ENCODE data around the gene LIN9. TPM values are rescaled to one million over a fixed set of nuclear protein-coding genes. Genes with fewer than 3 reads are reported as not detected.
A peak's percentile ranks its signal among the peaks of the same experiment; 100 is the strongest.

LIN9 gene
- total RNA-seq, 1 donor from 2014 or later = 6.8 TPM

- H3K36me3 ChIP-seq (ENCODE audit: control insufficient read depth in 3 of 3, insufficient read depth in 3 of 3, low read length in 3 of 3) = no peaks in the 10 kb centered on the region
- H3K27me3 ChIP-seq (ENCODE audit: control insufficient read depth in 3 of 3, insufficient read depth in 3 of 3, low read length in 3 of 3) = no peaks in the 10 kb centered on the region
- H3K9ac ChIP-seq (ENCODE audit: low read depth in 1 of 3, low read length in 3 of 3) = peak overlapping the region; percentile 82 to 88 (median 86)
- H3K4me1 ChIP-seq (ENCODE audit: control insufficient read depth in 3 of 3, insufficient read depth in 3 of 3, low read length in 3 of 3) = peaks cover 8 to 12% (median 10%) of the 10 kb centered on the region in 3 donors
- no peaks in the 10 kb centered on the region for H3K9me3 ChIP-seq (ENCODE audit: control insufficient read depth in 3 of 3, low read length in 3 of 3)
- H3K27ac ChIP-seq (ENCODE audit: low read depth, low read length) = peak overlapping the region; percentile 31
- peak overlapping the region; percentile 82 to 85 (median 83) for H3K4me3 ChIP-seq (ENCODE audit: low read length in 3 of 3)
These were observed 720 bp downstream of the LIN9 start for GRCh38 chr1:226308166-226308722.

DNA sequence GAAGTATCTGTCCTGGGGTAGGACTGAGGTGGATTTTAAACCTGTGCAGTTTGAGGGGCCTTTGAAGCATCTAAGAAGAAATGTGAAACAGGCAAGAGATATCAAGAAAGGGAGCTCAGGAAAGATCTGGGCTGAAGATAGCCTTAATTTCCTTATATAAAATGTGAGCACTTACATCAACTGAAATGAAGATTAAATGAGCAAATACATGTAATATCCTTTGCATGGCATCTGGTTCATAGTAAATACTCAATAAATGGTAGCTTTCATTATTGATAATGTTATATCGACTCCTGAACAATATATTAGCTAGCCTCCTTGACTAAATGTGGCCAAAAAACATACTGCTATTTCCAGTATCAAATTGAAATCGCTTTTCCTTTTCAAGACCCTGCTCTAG is 2.5 kb downstream of the LIN9 start:
- H3K9ac ChIP-seq (ENCODE audit: low read depth in 1 of 3, low read length in 3 of 3) = no peak overlapping the region
- no peak overlapping the region for H3K27ac ChIP-seq (ENCODE audit: low read depth, low read length)
- H3K4me1 ChIP-seq (ENCODE audit: control insufficient read depth in 3 of 3, insufficient read depth in 3 of 3, low read length in 3 of 3) = peaks cover 8 to 12% (median 10%) of the 10 kb centered on the region in 3 donors
- no peaks in the 10 kb centered on the region for H3K9me3 ChIP-seq (ENCODE audit: control insufficient read depth in 3 of 3, low read length in 3 of 3)
- no peaks in the 10 kb centered on the region for H3K27me3 ChIP-seq (ENCODE audit: control insufficient read depth in 3 of 3, insufficient read depth in 3 of 3, low read length in 3 of 3)
- no peak overlapping the region for H3K4me3 ChIP-seq (ENCODE audit: low read length in 3 of 3)
- H3K36me3 ChIP-seq (ENCODE audit: control insufficient read depth in 3 of 3, insufficient read depth in 3 of 3, low read length in 3 of 3) = no peaks in the 10 kb centered on the region

- Histone ChIP-seq H3K36me3 (ENCODE audit: control insufficient read depth in 3 of 3, insufficient read depth in 3 of 3, low read length in 3 of 3) (no peaks in the 10 kb centered on the region), H3K4me1 (ENCODE audit: control insufficient read depth in 3 of 3, insufficient read depth in 3 of 3, low read length in 3 of 3) (peaks cover 8 to 12% (median 10%) of the 10 kb centered on the region in 3 donors), H3K9ac (ENCODE audit: low read depth in 1 of 3, low read length in 3 of 3) (no peak overlapping the region), H3K4me3 (ENCODE audit: low read length in 3 of 3) (no peak overlapping the region), H3K27me3 (ENCODE audit: control insufficient read depth in 3 of 3, insufficient read depth in 3 of 3, low read length in 3 of 3) (no peaks in the 10 kb centered on the region), H3K27ac (ENCODE audit: low read depth, low read length) (no peak overlapping the region), H3K9me3 (ENCODE audit: control insufficient read depth in 3 of 3, low read length in 3 of 3) (no peaks in the 10 kb centered on the region)
These were observed 3.8 kb downstream of the LIN9 start for GRCh38 chr1:226305184-226305583.

DNA sequence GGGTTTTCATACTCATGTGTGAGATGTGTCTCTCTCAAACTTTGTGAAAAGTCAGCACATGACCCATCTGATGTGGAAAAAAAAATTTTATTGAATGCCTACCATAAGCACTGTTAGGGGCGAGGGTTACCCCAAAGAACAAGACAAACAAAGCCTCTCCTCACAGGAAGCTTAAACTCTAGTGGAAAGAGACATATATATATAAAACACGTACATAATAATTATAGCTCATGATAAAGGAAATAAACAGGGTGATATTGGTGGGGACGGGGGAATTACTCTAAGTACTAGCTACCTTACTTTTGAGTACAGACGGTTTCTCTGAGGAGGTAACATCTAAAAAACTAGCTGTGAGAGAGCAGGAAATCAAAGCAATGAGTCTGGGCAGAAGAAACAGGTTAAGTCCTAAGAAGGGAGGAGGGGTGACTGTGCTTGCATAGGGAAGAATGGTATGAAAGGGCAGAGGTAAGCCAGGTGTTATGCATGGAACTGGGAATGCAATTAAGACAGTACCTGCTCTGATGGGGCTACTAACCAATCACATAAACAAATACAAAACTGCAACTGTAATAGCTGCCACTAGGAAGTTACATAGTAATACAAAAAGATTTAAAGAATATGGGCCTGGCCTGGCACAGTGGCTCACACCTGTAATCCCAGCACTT is 4.5 kb downstream of the LIN9 start:
- Histone ChIP-seq H3K4me3 (ENCODE audit: low read length in 3 of 3) (no peak overlapping the region), H3K36me3 (ENCODE audit: control insufficient read depth in 3 of 3, insufficient read depth in 3 of 3, low read length in 3 of 3) (no peaks in the 10 kb centered on the region), H3K9me3 (ENCODE audit: control insufficient read depth in 3 of 3, low read length in 3 of 3) (no peaks in the 10 kb centered on the region), H3K27ac (ENCODE audit: low read depth, low read length) (no peak overlapping the region), H3K4me1 (ENCODE audit: control insufficient read depth in 3 of 3, insufficient read depth in 3 of 3, low read length in 3 of 3) (peaks cover 4 to 6% (median 5%) of the 10 kb centered on the region in 3 donors), H3K9ac (ENCODE audit: low read depth in 1 of 3, low read length in 3 of 3) (no peak overlapping the region), H3K27me3 (ENCODE audit: control insufficient read depth in 3 of 3, insufficient read depth in 3 of 3, low read length in 3 of 3) (no peaks in the 10 kb centered on the region)

GRCh38 chr1:226302731-226303130 is 6.2 kb downstream of the LIN9 start:
- Histone ChIP-seq H3K27me3 (ENCODE audit: control insufficient read depth in 3 of 3, insufficient read depth in 3 of 3, low read length in 3 of 3) (no peaks in the 10 kb centered on the region), H3K27ac (ENCODE audit: low read depth, low read length) (no peak overlapping the region), H3K9me3 (ENCODE audit: control insufficient read depth in 3 of 3, low read length in 3 of 3) (no peaks in the 10 kb centered on the region), H3K4me1 (ENCODE audit: control insufficient read depth in 3 of 3, insufficient read depth in 3 of 3, low read length in 3 of 3) (no peaks in the 10 kb centered on the region), H3K36me3 (ENCODE audit: control insufficient read depth in 3 of 3, insufficient read depth in 3 of 3, low read length in 3 of 3) (peaks cover 0 to 4% (median 3%) of the 10 kb centered on the region in 3 donors), H3K4me3 (ENCODE audit: low read length in 3 of 3) (no peak overlapping the region), H3K9ac (ENCODE audit: low read depth in 1 of 3, low read length in 3 of 3) (no peak overlapping the region)

DNA sequence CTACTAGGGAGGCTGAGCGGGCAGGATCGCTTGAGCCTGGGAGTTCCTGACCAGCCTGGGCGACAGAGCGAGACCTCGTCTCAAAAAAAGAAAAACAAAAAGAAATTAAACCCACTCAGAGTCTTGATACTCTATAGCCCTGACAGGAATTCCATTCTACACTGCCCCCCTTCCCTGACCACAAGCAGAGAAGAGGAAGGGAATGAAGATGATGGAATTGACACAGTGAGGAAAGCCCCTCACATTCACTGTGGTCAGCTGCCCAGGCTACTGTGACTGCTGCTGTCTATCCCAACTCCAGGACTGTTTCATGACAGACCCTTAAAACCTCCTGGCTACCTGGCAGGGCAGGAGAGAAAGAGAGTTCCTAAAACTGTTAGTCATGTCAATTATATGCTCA is 12.1 kb downstream of the LIN9 start:
- H3K36me3 ChIP-seq (ENCODE audit: control insufficient read depth in 3 of 3, insufficient read depth in 3 of 3, low read length in 3 of 3) = peaks cover 2 to 8% (median 7%) of the 10 kb centered on the region in 3 donors
- H3K4me3 ChIP-seq (ENCODE audit: low read length in 3 of 3) = no peak overlapping the region
- no peak overlapping the region for H3K9ac ChIP-seq (ENCODE audit: low read depth in 1 of 3, low read length in 3 of 3)
- no peaks in the 10 kb centered on the region for H3K27me3 ChIP-seq (ENCODE audit: control insufficient read depth in 3 of 3, insufficient read depth in 3 of 3, low read length in 3 of 3)
- no peaks in the 10 kb centered on the region for H3K9me3 ChIP-seq (ENCODE audit: control insufficient read depth in 3 of 3, low read length in 3 of 3)
- H3K4me1 ChIP-seq (ENCODE audit: control insufficient read depth in 3 of 3, insufficient read depth in 3 of 3, low read length in 3 of 3) = no peaks in the 10 kb centered on the region
- no peak overlapping the region for H3K27ac ChIP-seq (ENCODE audit: low read depth, low read length)

- peaks cover 2 to 8% (median 7%) of the 10 kb centered on the region in 3 donors for H3K36me3 ChIP-seq (ENCODE audit: control insufficient read depth in 3 of 3, insufficient read depth in 3 of 3, low read length in 3 of 3)
These were observed 15.4 kb downstream of the LIN9 start for GRCh38 chr1:226293553-226293920.

DNA sequence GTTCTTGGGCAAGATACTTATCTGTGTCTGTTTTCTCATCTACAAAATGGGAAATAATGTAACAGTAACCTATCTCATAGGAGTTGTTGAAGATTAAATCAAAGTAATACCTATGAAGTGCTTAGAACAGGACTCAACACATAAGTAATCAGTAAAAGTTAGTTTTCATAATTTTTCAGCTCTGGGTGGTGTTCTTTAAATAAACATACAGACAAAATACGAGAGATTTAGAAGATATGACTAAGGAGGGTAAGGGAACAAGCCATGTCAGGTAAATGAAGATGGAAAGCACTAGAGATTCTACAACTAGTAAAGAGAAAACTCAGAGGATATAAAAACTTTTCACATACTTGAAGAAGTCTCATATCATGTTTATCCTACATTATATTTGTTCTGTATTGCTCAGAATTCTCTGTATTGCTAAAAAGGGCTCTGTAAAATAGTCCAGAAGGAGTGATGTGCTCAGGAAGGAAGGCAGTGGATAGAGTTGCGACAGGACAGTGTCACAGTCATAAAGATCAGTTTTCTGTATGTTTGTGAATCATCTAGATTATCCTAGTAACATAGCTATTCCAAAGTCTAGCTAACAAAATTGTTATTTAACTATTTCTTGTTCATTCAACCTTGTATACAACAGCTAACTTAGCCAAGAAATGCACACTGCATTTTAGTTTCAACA is 16.0 kb downstream of the LIN9 start:
- peaks cover 2 to 5% (median 4%) of the 10 kb centered on the region in 3 donors for H3K36me3 ChIP-seq (ENCODE audit: control insufficient read depth in 3 of 3, insufficient read depth in 3 of 3, low read length in 3 of 3)
- H3K27me3 ChIP-seq (ENCODE audit: control insufficient read depth in 3 of 3, insufficient read depth in 3 of 3, low read length in 3 of 3) = no peaks in the 10 kb centered on the region
- H3K9ac ChIP-seq (ENCODE audit: low read depth in 1 of 3, low read length in 3 of 3) = no peak overlapping the region
- no peaks in the 10 kb centered on the region for H3K9me3 ChIP-seq (ENCODE audit: control insufficient read depth in 3 of 3, low read length in 3 of 3)
- no peak overlapping the region for H3K27ac ChIP-seq (ENCODE audit: low read depth, low read length)
- H3K4me1 ChIP-seq (ENCODE audit: control insufficient read depth in 3 of 3, insufficient read depth in 3 of 3, low read length in 3 of 3) = no peaks in the 10 kb centered on the region
- no peak overlapping the region for H3K4me3 ChIP-seq (ENCODE audit: low read length in 3 of 3)

More at GRCh38 chr1:226293553-226293920, 15.4 kb downstream of the LIN9 start:
- H3K4me3 ChIP-seq (ENCODE audit: low read length in 3 of 3) = no peak overlapping the region
- no peaks in the 10 kb centered on the region for H3K27me3 ChIP-seq (ENCODE audit: control insufficient read depth in 3 of 3, insufficient read depth in 3 of 3, low read length in 3 of 3)
- H3K9me3 ChIP-seq (ENCODE audit: control insufficient read depth in 3 of 3, low read length in 3 of 3) = no peaks in the 10 kb centered on the region
- no peak overlapping the region for H3K27ac ChIP-seq (ENCODE audit: low read depth, low read length)
- H3K4me1 ChIP-seq (ENCODE audit: control insufficient read depth in 3 of 3, insufficient read depth in 3 of 3, low read length in 3 of 3) = no peaks in the 10 kb centered on the region
- no peak overlapping the region for H3K9ac ChIP-seq (ENCODE audit: low read depth in 1 of 3, low read length in 3 of 3)

GRCh38 chr1:226287587-226287986 is 21.4 kb downstream of the LIN9 start:
- Histone ChIP-seq H3K4me1 (ENCODE audit: control insufficient read depth in 3 of 3, insufficient read depth in 3 of 3, low read length in 3 of 3) (no peaks in the 10 kb centered on the region), H3K9me3 (ENCODE audit: control insufficient read depth in 3 of 3, low read length in 3 of 3) (no peaks in the 10 kb centered on the region), H3K36me3 (ENCODE audit: control insufficient read depth in 3 of 3, insufficient read depth in 3 of 3, low read length in 3 of 3) (peaks cover 0 to 6% (median 0%) of the 10 kb centered on the region in 3 donors), H3K4me3 (ENCODE audit: low read length in 3 of 3) (no peak overlapping the region), H3K27me3 (ENCODE audit: control insufficient read depth in 3 of 3, insufficient read depth in 3 of 3, low read length in 3 of 3) (no peaks in the 10 kb centered on the region), H3K27ac (ENCODE audit: low read depth, low read length) (no peak overlapping the region), H3K9ac (ENCODE audit: low read depth in 1 of 3, low read length in 3 of 3) (no peak overlapping the region)

GRCh38 chr1:226281058-226281457 is 27.9 kb downstream of the LIN9 start:
- no peak overlapping the region for H3K27ac ChIP-seq (ENCODE audit: low read depth, low read length)
- no peak overlapping the region for H3K4me3 ChIP-seq (ENCODE audit: low read length in 3 of 3)
- no peaks in the 10 kb centered on the region for H3K27me3 ChIP-seq (ENCODE audit: control insufficient read depth in 3 of 3, insufficient read depth in 3 of 3, low read length in 3 of 3)
- no peaks in the 10 kb centered on the region for H3K4me1 ChIP-seq (ENCODE audit: control insufficient read depth in 3 of 3, insufficient read depth in 3 of 3, low read length in 3 of 3)
- H3K9me3 ChIP-seq (ENCODE audit: control insufficient read depth in 3 of 3, low read length in 3 of 3) = no peaks in the 10 kb centered on the region
- H3K36me3 ChIP-seq (ENCODE audit: control insufficient read depth in 3 of 3, insufficient read depth in 3 of 3, low read length in 3 of 3) = peaks cover 0 to 4% (median 0%) of the 10 kb centered on the region in 3 donors
- H3K9ac ChIP-seq (ENCODE audit: low read depth in 1 of 3, low read length in 3 of 3) = no peak overlapping the region
